PFSK-1 (cell line): ENCODE measurements around the gene ABHD17A.

Experiments
- POLR2AphosphoS5 ChIP-seq: IDR thresholded peaks from 2 replicates; pipeline ENCODE4 v1.6.1; 2012; ENCODE audit warnings: low read depth, mild to moderate bottlenecking, control low read depth, low read length, moderate library complexity
- TAF1 ChIP-seq: IDR thresholded peaks from 2 replicates; pipeline ENCODE4 v1.6.1; 2012; ENCODE audit warnings: low read length, control low read depth, borderline replicate concordance; ENCODE audit not compliant: insufficient read depth
- TF ChIP-seq, protein P1 (sequence below), 2 experiments: IDR thresholded peaks; 2 replicates each; pipeline versions ENCODE4 v1.6.1 to v1.8.0; 2011 to 2012; ENCODE audit warnings: low read depth in 2 of 2, low read length in 2 of 2, control low read depth in 1 of 2, inconsistent platforms in 1 of 2, mild to moderate bottlenecking in 1 of 2, moderate library complexity in 1 of 2; ENCODE audit not compliant: insufficient read depth in 1 of 2

DNA sequence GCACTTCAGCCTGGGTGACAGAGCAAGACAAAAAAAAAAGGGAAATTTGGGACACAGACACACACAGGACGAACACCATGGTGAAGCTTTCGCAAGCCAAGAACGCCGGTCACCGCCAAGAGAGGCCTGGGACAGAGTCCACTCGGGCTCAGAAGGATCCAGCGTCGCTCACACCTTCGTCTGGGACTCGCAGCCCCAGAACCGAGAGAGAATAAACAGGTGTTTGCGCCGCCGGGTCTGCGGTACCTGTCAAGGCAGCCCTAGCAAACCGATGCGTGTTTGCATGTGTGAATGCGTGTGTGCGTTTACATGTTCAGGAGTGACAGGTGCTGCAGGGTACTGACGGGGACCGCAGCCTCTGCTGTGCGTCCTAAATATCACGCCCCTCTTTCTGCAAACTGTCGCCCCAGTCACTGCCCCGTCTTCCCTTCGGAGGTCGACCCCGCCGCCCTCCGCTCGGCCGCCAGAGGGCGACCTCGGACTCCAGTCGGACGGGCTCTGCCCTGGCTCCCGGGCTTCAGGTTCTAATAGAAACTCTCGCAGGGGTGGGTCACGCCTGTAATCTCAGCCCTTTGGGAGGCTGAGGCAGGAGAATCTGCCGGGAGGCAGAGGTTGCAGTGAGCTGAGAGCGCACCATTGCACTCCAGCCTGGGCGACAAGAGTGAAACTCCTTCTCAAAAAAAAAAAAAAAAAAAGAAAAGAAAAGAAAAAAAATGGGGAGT is 43.9 kb upstream of the ABHD17A start:
- TF ChIP-seq POLR2AphosphoS5 = no peak
- TF ChIP-seq TAF1 = no peak
- TF ChIP-seq, protein P1, sequence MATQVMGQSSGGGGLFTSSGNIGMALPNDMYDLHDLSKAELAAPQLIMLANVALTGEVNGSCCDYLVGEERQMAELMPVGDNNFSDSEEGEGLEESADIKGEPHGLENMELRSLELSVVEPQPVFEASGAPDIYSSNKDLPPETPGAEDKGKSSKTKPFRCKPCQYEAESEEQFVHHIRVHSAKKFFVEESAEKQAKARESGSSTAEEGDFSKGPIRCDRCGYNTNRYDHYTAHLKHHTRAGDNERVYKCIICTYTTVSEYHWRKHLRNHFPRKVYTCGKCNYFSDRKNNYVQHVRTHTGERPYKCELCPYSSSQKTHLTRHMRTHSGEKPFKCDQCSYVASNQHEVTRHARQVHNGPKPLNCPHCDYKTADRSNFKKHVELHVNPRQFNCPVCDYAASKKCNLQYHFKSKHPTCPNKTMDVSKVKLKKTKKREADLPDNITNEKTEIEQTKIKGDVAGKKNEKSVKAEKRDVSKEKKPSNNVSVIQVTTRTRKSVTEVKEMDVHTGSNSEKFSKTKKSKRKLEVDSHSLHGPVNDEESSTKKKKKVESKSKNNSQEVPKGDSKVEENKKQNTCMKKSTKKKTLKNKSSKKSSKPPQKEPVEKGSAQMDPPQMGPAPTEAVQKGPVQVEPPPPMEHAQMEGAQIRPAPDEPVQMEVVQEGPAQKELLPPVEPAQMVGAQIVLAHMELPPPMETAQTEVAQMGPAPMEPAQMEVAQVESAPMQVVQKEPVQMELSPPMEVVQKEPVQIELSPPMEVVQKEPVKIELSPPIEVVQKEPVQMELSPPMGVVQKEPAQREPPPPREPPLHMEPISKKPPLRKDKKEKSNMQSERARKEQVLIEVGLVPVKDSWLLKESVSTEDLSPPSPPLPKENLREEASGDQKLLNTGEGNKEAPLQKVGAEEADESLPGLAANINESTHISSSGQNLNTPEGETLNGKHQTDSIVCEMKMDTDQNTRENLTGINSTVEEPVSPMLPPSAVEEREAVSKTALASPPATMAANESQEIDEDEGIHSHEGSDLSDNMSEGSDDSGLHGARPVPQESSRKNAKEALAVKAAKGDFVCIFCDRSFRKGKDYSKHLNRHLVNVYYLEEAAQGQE (IDR thresholded peaks at IDR 0.05; ENCODE audit: insufficient read depth in 1 of 2, low read depth in 2 of 2, low read length in 2 of 2) = no peak
